ENCODE data around the gene PGRMC2.

PGRMC2 gene

DNA sequence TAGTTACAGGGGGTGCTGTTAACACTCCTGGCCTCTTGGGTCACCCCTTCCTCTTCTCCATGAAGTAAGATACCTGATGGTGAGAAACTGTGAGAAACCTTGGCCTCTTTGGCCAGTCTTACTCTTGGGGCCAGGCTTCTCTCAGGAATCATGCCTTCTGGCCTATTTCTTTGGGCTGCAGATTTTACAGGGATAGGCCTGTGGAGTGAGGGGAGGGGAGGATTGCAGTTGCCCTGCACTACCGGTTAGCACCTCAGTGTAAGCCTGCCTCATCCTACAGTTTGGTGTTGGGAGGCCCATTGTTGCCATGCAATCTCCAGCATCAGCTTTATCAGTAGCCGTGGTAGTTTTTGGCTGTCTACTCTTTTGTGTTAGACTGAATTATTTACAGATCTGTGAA lies 7.6 kb upstream of the PGRMC2 start:
- POLR2A ChIA-PET, result interaction anchor here (0.6 kb wide), 1 partner anchor 65 kb away, joined by 3 read pairs; no protein-coding TSS in a partner anchor
- no peaks in the 10 kb centered on the region for H3K4me1 ChIP-seq (ENCODE audit: control insufficient read depth, insufficient read depth, low read length)
- H3K4me3 ChIP-seq (ENCODE audit: low read depth, low read length), result no peak overlapping the region
- H3K36me3 ChIP-seq (ENCODE audit: control insufficient read depth in 2 of 2, insufficient read depth in 1 of 2, low read length in 2 of 2), result no peaks in the 10 kb centered on the region
- no peaks in the 10 kb centered on the region for H3K9me3 ChIP-seq (ENCODE audit: control insufficient read depth, insufficient read depth, low read depth, low read length)
- no peak for TF ChIP-seq SP3 (tag by site-specific recombination; IDR thresholded peaks at IDR 0.05)
- no peak for TF ChIP-seq HOXA7 (CRISPR knock-in tag; IDR thresholded peaks at IDR 0.05; ENCODE audit: borderline replicate concordance)
- TF ChIP-seq FEZF1 (tag by site-specific recombination; IDR thresholded peaks at IDR 0.05), result no peak
- TF ChIP-seq ZNF16 (tag by site-specific recombination; IDR thresholded peaks at IDR 0.05; ENCODE audit: low read depth), result no peak
- TF ChIP-seq SALL2 (tag by site-specific recombination; IDR thresholded peaks at IDR 0.05; ENCODE audit: borderline replicate concordance), result no peak
- TF ChIP-seq TRIM28 (IDR thresholded peaks at IDR 0.05; ENCODE audit: borderline replicate concordance, low read length), result no peak
- TF ChIP-seq SCRT1 (tag by site-specific recombination; IDR thresholded peaks at IDR 0.05; ENCODE audit: borderline replicate concordance), result no peak
- TF ChIP-seq SP2 (tag by site-specific recombination; IDR thresholded peaks at IDR 0.05), result no peak
- no peak for TF ChIP-seq ZNF37A (tag by site-specific recombination; IDR thresholded peaks at IDR 0.05)
- no peak for TF ChIP-seq ZNF560 (tag by site-specific recombination; IDR thresholded peaks at IDR 0.05; ENCODE audit: borderline replicate concordance)
- no peak for TF ChIP-seq ZNF791 (tag by site-specific recombination; IDR thresholded peaks at IDR 0.05)
- no peak for TF ChIP-seq ZNF274 (IDR thresholded peaks at IDR 0.05; ENCODE audit: low read length)
- TF ChIP-seq ZNF274 (tag by site-specific recombination; IDR thresholded peaks at IDR 0.05; ENCODE audit: borderline replicate concordance), result no peak
- TF ChIP-seq ZNF211 (tag by site-specific recombination; IDR thresholded peaks at IDR 0.05; ENCODE audit: low read depth), result no peak
- TF ChIP-seq, protein P1, sequence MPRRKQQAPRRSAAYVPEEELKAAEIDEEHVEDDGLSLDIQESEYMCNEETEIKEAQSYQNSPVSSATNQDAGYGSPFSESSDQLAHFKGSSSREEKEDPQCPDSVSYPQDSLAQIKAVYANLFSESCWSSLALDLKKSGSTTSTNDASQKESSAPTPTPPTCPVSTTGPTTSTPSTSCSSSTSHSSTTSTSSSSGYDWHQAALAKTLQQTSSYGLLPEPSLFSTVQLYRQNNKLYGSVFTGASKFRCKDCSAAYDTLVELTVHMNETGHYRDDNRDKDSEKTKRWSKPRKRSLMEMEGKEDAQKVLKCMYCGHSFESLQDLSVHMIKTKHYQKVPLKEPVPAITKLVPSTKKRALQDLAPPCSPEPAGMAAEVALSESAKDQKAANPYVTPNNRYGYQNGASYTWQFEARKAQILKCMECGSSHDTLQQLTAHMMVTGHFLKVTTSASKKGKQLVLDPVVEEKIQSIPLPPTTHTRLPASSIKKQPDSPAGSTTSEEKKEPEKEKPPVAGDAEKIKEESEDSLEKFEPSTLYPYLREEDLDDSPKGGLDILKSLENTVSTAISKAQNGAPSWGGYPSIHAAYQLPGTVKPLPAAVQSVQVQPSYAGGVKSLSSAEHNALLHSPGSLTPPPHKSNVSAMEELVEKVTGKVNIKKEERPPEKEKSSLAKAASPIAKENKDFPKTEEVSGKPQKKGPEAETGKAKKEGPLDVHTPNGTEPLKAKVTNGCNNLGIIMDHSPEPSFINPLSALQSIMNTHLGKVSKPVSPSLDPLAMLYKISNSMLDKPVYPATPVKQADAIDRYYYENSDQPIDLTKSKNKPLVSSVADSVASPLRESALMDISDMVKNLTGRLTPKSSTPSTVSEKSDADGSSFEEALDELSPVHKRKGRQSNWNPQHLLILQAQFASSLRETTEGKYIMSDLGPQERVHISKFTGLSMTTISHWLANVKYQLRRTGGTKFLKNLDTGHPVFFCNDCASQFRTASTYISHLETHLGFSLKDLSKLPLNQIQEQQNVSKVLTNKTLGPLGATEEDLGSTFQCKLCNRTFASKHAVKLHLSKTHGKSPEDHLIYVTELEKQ (tag by site-specific recombination; IDR thresholded peaks at IDR 0.05; ENCODE audit: borderline replicate concordance), result no peak
- no peak for TF ChIP-seq ZBTB21 (tag by site-specific recombination; IDR thresholded peaks at IDR 0.05)
- TF ChIP-seq, protein P2, sequence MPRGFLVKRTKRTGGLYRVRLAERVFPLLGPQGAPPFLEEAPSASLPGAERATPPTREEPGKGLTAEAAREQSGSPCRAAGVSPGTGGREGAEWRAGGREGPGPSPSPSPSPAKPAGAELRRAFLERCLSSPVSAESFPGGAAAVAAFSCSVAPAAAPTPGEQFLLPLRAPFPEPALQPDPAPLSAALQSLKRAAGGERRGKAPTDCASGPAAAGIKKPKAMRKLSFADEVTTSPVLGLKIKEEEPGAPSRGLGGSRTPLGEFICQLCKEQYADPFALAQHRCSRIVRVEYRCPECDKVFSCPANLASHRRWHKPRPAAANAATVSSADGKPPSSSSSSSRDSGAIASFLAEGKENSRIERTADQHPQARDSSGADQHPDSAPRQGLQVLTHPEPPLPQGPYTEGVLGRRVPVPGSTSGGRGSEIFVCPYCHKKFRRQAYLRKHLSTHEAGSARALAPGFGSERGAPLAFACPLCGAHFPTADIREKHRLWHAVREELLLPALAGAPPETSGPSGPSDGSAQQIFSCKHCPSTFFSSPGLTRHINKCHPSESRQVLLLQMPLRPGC (tag by site-specific recombination; IDR thresholded peaks at IDR 0.05), result no peak
- no peak overlapping the region for H3K27ac ChIP-seq (ENCODE audit: extremely low read depth, low read depth, low read length)
- CTCF ChIA-PET, result no interaction called here

DNA sequence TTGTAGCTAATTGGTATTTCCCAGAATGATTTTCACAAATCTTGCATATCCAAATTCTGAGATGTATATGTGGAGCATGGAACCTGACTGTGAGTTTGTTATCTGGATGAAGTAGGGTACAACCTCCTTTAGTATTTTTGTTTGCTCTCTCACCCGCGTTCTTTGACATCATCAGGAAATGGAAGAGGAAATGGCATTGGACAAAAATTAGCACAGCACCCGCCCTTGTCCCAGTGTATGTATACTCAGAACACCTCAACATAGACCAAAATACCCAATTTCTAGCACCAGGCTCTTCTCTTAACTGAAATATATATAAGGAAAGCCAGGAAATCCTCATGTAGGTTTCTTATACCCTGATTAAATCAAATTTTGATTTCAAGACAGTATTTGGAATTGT lies 6.9 kb upstream of the PGRMC2 start:
- POLR2A ChIA-PET, result no interaction called here
- Histone ChIP-seq H3K4me1 (ENCODE audit: control insufficient read depth, insufficient read depth, low read length) (no peaks in the 10 kb centered on the region), H3K9me3 (ENCODE audit: control insufficient read depth, insufficient read depth, low read depth, low read length) (no peaks in the 10 kb centered on the region), H3K4me3 (ENCODE audit: low read depth, low read length) (no peak overlapping the region), H3K27ac (ENCODE audit: extremely low read depth, low read depth, low read length) (no peak overlapping the region), H3K36me3 (ENCODE audit: control insufficient read depth in 2 of 2, insufficient read depth in 1 of 2, low read length in 2 of 2) (no peaks in the 10 kb centered on the region)
- CTCF ChIA-PET, result no interaction called here
- TF ChIP-seq ZNF335 (tag by site-specific recombination; conservative IDR thresholded peaks at IDR 0.05) (no peak), SETDB1 (IDR thresholded peaks at IDR 0.05; ENCODE audit: insufficient read length, low read length) (no peak), ZNF121 (tag by site-specific recombination; IDR thresholded peaks at IDR 0.05) (no peak), ZNF776 (tag by site-specific recombination; IDR thresholded peaks at IDR 0.05; ENCODE audit: borderline replicate concordance) (no peak), ZSCAN30 (tag by site-specific recombination; IDR thresholded peaks at IDR 0.05) (no peak), ZNF596 (tag by site-specific recombination; IDR thresholded peaks at IDR 0.05) (no peak), RBAK (tag by site-specific recombination; IDR thresholded peaks at IDR 0.05) (no peak), ZNF843 (tag by site-specific recombination; IDR thresholded peaks at IDR 0.05) (no peak), ZNF701 (tag by site-specific recombination; IDR thresholded peaks at IDR 0.05) (no peak)
- TF ChIP-seq, protein P3, sequence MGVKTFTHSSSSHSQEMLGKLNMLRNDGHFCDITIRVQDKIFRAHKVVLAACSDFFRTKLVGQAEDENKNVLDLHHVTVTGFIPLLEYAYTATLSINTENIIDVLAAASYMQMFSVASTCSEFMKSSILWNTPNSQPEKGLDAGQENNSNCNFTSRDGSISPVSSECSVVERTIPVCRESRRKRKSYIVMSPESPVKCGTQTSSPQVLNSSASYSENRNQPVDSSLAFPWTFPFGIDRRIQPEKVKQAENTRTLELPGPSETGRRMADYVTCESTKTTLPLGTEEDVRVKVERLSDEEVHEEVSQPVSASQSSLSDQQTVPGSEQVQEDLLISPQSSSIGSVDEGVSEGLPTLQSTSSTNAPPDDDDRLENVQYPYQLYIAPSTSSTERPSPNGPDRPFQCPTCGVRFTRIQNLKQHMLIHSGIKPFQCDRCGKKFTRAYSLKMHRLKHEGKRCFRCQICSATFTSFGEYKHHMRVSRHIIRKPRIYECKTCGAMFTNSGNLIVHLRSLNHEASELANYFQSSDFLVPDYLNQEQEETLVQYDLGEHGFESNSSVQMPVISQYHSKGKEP (tag by site-specific recombination; IDR thresholded peaks at IDR 0.05), result no peak
- TF ChIP-seq, protein P1 (tag by site-specific recombination; IDR thresholded peaks at IDR 0.05; ENCODE audit: borderline replicate concordance), result no peak
